ENCODE results near the gene KLC1. TPM values are rescaled to one million over a fixed set of nuclear protein-coding genes. Genes with fewer than 3 reads are reported as not detected.
A peak's percentile ranks its signal among the peaks of the same experiment; 100 is the strongest.

KLC1 gene
- total RNA-seq, 1 donor from 2014 or later = 303 TPM

GRCh38 chr14:103738701-103739451 lies 109.9 kb downstream of the KLC1 start:
- peak; percentile 4 for ATAC-seq
- intact Hi-C loops (cut with DNase I) = no loop called here
- peak; percentile 51 for DNase-seq (ENCODE audit: low spot score)

- DNase-seq (ENCODE audit: low spot score) = no peak
- intact Hi-C loops (cut with DNase I) = no loop called here
- no peak for ATAC-seq
Observed at GRCh38 chr14:103739466-103739792, 110.4 kb downstream of the KLC1 start.

GRCh38 chr14:103739793-103740501 lies 110.9 kb downstream of the KLC1 start:
- DNase-seq (ENCODE audit: low spot score) = peak; percentile 53
- intact Hi-C loops (cut with DNase I) = no loop called here

GRCh38 chr14:103740991-103741689 lies 112.1 kb downstream of the KLC1 start:
- ATAC-seq (no peak), DNase-seq (ENCODE audit: low spot score) (peak; percentile 42)
- intact Hi-C loops (cut with DNase I) = no loop called here

More at GRCh38 chr14:103739793-103740501, 110.9 kb downstream of the KLC1 start:
- ATAC-seq = no peak

GRCh38 chr14:103741876-103742275 lies 112.9 kb downstream of the KLC1 start:
- DNase-seq (ENCODE audit: low spot score) = peak; percentile 57
- intact Hi-C loops (cut with DNase I) = no loop called here

GRCh38 chr14:103742499-103743255 lies 113.7 kb downstream of the KLC1 start:
- DNase-seq (ENCODE audit: low spot score) (peak; percentile 45), ATAC-seq (peak; percentile 44)
- intact Hi-C loops (cut with DNase I) = no loop called here

More at GRCh38 chr14:103741876-103742275, 112.9 kb downstream of the KLC1 start:
- ATAC-seq = no peak

- no peak for DNase-seq (ENCODE audit: low spot score)
- peak; percentile 55 for ATAC-seq
- intact Hi-C loops (cut with DNase I) = no loop called here
Observed at GRCh38 chr14:103743691-103744090, 114.7 kb downstream of the KLC1 start.

- DNase-seq (ENCODE audit: low spot score) (no peak), ATAC-seq (no peak)
- intact Hi-C loops (cut with DNase I) = no loop called here
Observed at GRCh38 chr14:103744621-103745395, 115.8 kb downstream of the KLC1 start.

GRCh38 chr14:103745424-103745823 lies 116.4 kb downstream of the KLC1 start:
- ATAC-seq (no peak), DNase-seq (ENCODE audit: low spot score) (no peak)
- intact Hi-C loops (cut with DNase I) = no loop called here

GRCh38 chr14:103746701-103747100 lies 117.7 kb downstream of the KLC1 start:
- intact Hi-C loops (cut with DNase I) = no loop called here
- DNase-seq (ENCODE audit: low spot score) (no peak), ATAC-seq (no peak)

GRCh38 chr14:103748534-103748857 lies 119.5 kb downstream of the KLC1 start:
- no peak for ATAC-seq
- DNase-seq (ENCODE audit: low spot score) = no peak
- intact Hi-C loops (cut with DNase I) = no loop called here

GRCh38 chr14:103749452-103749851 lies 120.4 kb downstream of the KLC1 start:
- intact Hi-C loops (cut with DNase I) = no loop called here
- ATAC-seq (no peak), DNase-seq (ENCODE audit: low spot score) (no peak)

GRCh38 chr14:103749860-103750259 lies 120.8 kb downstream of the KLC1 start:
- intact Hi-C loops (cut with DNase I) = no loop called here
- no peak for DNase-seq (ENCODE audit: low spot score)

More at GRCh38 chr14:103749860-103750259, 120.8 kb downstream of the KLC1 start:
- no peak for ATAC-seq

Other genes with a start within 250 kb of the KLC1 start
- gene MARK3, start 243.8 kb upstream of the KLC1 start, total RNA-seq = 104 TPM
- gene CKB, start 106.4 kb upstream of the KLC1 start, total RNA-seq = 69.1 TPM
- 12.4 TPM for gene TRMT61A, start 100.0 kb upstream of the KLC1 start, total RNA-seq
- gene BAG5, start 66.6 kb upstream of the KLC1 start, total RNA-seq = 30.3 TPM
- 37.4 TPM for gene COA8, start 66.3 kb upstream of the KLC1 start, total RNA-seq
- gene XRCC3, start 86.2 kb downstream of the KLC1 start, total RNA-seq = 4.6 TPM
- 86.6 TPM for gene ZFYVE21, start 86.6 kb downstream of the KLC1 start, total RNA-seq
- 38.6 TPM for gene PPP1R13B, start 218.4 kb downstream of the KLC1 start, total RNA-seq

Measured in sciatic nerve (tissue), 2 donors.